ENCODE measurements around the gene CAV1. TPM values are rescaled to one million over a fixed set of nuclear protein-coding genes. Genes with fewer than 3 reads are reported as not detected.

CAV1 gene
- total and polyA plus RNA-seq, 2 of the 13 experiments (the other 11 are each of a cell fraction or from before 2014, with no cell fraction given), result 0.40 TPM; not detected in 1

- no peak for ATAC-seq
- FAIRE-seq, result no peak
Observed at GRCh38 chr7:116562529-116563121, 37.8 kb downstream of the CAV1 start.

More at GRCh38 chr7:116562529-116563121, 37.8 kb downstream of the CAV1 start:
- Histone ChIP-seq H4K20me1 (ENCODE audit: insufficient read depth, low read length) (no peaks in the 10 kb centered on the region), H3K4me1 (ENCODE audit: insufficient read depth, low read length) (no peaks in the 10 kb centered on the region), H3K9ac (ENCODE audit: insufficient read depth, low read depth, low read length) (no peak overlapping the region), H2AFZ (ENCODE audit: low read length) (no peak overlapping the region), H3K27me3 (ENCODE audit: control insufficient read depth in 1 of 2, insufficient read depth in 2 of 2, low read length in 2 of 2) (no peaks in the 10 kb centered on the region), H3K9me3 (ENCODE audit: low read length) (no peaks in the 10 kb centered on the region), H3K4me3 (replicated peaks in 1 of 3; ENCODE audit: insufficient read depth in 1 of 3, low read depth in 2 of 3, low read length in 3 of 3) (no peak overlapping the region), H3K4me2 (ENCODE audit: low read depth, low read length) (no peak overlapping the region), H3K36me3 (replicated peaks in 1 of 2; ENCODE audit: control insufficient read depth in 1 of 2, insufficient read depth in 2 of 2, low read length in 2 of 2) (no peaks in the 10 kb centered on the region), H3K27ac (ENCODE audit: extremely low read length, insufficient read depth, low read length) (no peak overlapping the region), H3K79me2 (ENCODE audit: insufficient read depth, low read length) (no peaks in the 10 kb centered on the region)
- POLR2A ChIA-PET, result no interaction called here
- intact Hi-C loops (cut with micrococcal nuclease; ENCODE audit: unreplicated experiment), result no loop called here
- WGBS (ENCODE audit: low lambda C conversion rate), result 0% methylated on average over 1 of the region's 1 CpG
- in situ Hi-C loops (cut with HindIII; ENCODE audit: extremely low pct_ligation_motif_present, low pct_unique_long_range_greater_than_20kb), result no loop called here
- no peak for TF ChIP-seq ZNF280D (CRISPR knock-in tag; IDR thresholded peaks at IDR 0.05)
- no peak for TF ChIP-seq BORCS8-MEF2B (CRISPR knock-in tag; IDR thresholded peaks at IDR 0.05)
- TF ChIP-seq NR2F6 (IDR thresholded peaks at IDR 0.05), result no peak
- no peak for TF ChIP-seq NR2F6 (CRISPR knock-in tag; IDR thresholded peaks at IDR 0.05)
- TF ChIP-seq SUZ12 (IDR thresholded peaks at IDR 0.05; ENCODE audit: low read depth, low read length), result no peak
- no TSS peak for BruUV-seq (replicated peaks)
- DNase-seq (ENCODE audit: low spot score), result no peak
- CTCF ChIA-PET (ENCODE audit: low intra/inter-chr PET ratio, low total read pairs), result no interaction called here

All from HepG2 (cell line).